GM21423 (cell line): Measurements from ENCODE around the gene PAPPA2.

ENCODE experiments used
- ATAC-seq: cut with Tn5 transposase; IDR thresholded peaks from one replicate; pipeline ENCODE4 v1.9.1; 2021; ENCODE audit warnings: mild to moderate bottlenecking, moderate library complexity; ENCODE audit not compliant: unreplicated experiment

PAPPA2 gene

GRCh38 chr1:176880955-176881595 lies 418.1 kb downstream of the PAPPA2 start:
- ATAC-seq, result no peak

- no peak for ATAC-seq
Observed at GRCh38 chr1:176884286-176884685, 421.3 kb downstream of the PAPPA2 start.

- ATAC-seq, result no peak
Observed at GRCh38 chr1:176884911-176885310, 421.9 kb downstream of the PAPPA2 start.

GRCh38 chr1:176885341-176885740 lies 422.4 kb downstream of the PAPPA2 start:
- ATAC-seq, result no peak

- ATAC-seq, result no peak
Observed at GRCh38 chr1:176885751-176886150, 422.8 kb downstream of the PAPPA2 start.

GRCh38 chr1:176888471-176889032 lies 425.6 kb downstream of the PAPPA2 start:
- ATAC-seq, result no peak

- ATAC-seq, result no peak
Observed at GRCh38 chr1:176893625-176894352, 430.8 kb downstream of the PAPPA2 start.

GRCh38 chr1:176894450-176894849 lies 431.5 kb downstream of the PAPPA2 start:
- ATAC-seq, result no peak
